MM.1S (cell line): Measurements from ENCODE around the gene NAGK.

ENCODE experiments used
- DNase-seq: peaks from one replicate; pipeline ENCODE4 v3.0.0-alpha.2; 2015
- H2AFZ ChIP-seq: fragments of 300-600 bp; sonication (generic); 2 replicates; pipeline ENCODE4 v1.6.0; 2016; ENCODE audit warnings: antibody characterized with exemption, low read length
- H3F3A ChIP-seq: fragments of 300-600 bp; sonication (generic); 2 replicates; pipeline ENCODE4 v1.6.1; 2016; ENCODE audit warnings: mild to moderate bottlenecking, antibody characterized with exemption, low read length, moderate library complexity, mixed read lengths; ENCODE audit not compliant: insufficient read depth
- H3K27ac ChIP-seq: fragments of 300-600 bp; sonication (generic); 2 replicates; pipeline ENCODE4 v1.5.1; 2016; ENCODE audit warnings: mild to moderate bottlenecking, low read length
- H3K27me3 ChIP-seq: fragments of 300-600 bp; sonication (generic); replicated peaks from 2 replicates; pipeline ENCODE4 v1.6.0; 2016; ENCODE audit warnings: low read length; ENCODE audit not compliant: insufficient read depth
- H3K36me3 ChIP-seq: fragments of 300-600 bp; sonication (generic); replicated peaks from 2 replicates; pipeline ENCODE4 v1.6.1; 2016; ENCODE audit warnings: mild to moderate bottlenecking, low read length, mixed read lengths; ENCODE audit not compliant: insufficient read depth
- H3K4me1 ChIP-seq: fragments of 300-600 bp; sonication (generic); 2 replicates; pipeline ENCODE4 v1.6.1; 2016; ENCODE audit warnings: low read length, mixed read lengths
- H3K4me2 ChIP-seq: fragments of 300-600 bp; sonication (generic); 2 replicates; pipeline ENCODE4 v1.6.0; 2016; ENCODE audit warnings: low read depth, low read length
- H3K4me3 ChIP-seq: fragments of 300-600 bp; sonication (generic); 2 replicates; pipeline ENCODE4 v1.5.1; 2016; ENCODE audit warnings: low read length, mixed read lengths
- H3K79me2 ChIP-seq: fragments of 300-600 bp; sonication (generic); 2 replicates; pipeline ENCODE4 v1.6.1; 2016; ENCODE audit warnings: mixed run types, low read length, mixed read lengths
- H3K9ac ChIP-seq: fragments of 300-600 bp; sonication (generic); 2 replicates; pipeline ENCODE4 v1.6.1; 2016; ENCODE audit warnings: low read length, mixed read lengths
- H3K9me2 ChIP-seq: fragments of 300-600 bp; sonication (generic); replicated peaks from 2 replicates; pipeline ENCODE4 v1.6.1; 2016; ENCODE audit warnings: mild to moderate bottlenecking, low read length, mixed read lengths; ENCODE audit not compliant: insufficient read depth
- H3K9me3 ChIP-seq: fragments of 300-600 bp; sonication (generic); replicated peaks from 2 replicates; pipeline ENCODE4 v1.6.1; 2016; ENCODE audit warnings: mild to moderate bottlenecking, low read length, mixed read lengths; ENCODE audit not compliant: insufficient read depth
- H4K20me1 ChIP-seq: fragments of 300-600 bp; sonication (generic); 2 replicates; pipeline ENCODE4 v1.6.1; 2016; ENCODE audit warnings: mild to moderate bottlenecking, low read length, moderate library complexity, mixed read lengths; ENCODE audit not compliant: insufficient read depth
- EZH2 ChIP-seq: fragments of 300-600 bp; sonication (generic); optimal IDR thresholded peaks from 2 replicates; pipeline ENCODE3; 2017; ENCODE audit warnings: low read depth, mild to moderate bottlenecking, antibody characterized with exemption, low read length, mixed read lengths
- EZH2phosphoT487 ChIP-seq: fragments of 300-600 bp; sonication (generic); IDR thresholded peaks from 2 replicates; pipeline ENCODE4 v1.6.1; 2018; ENCODE audit warnings: antibody characterized with exemption, low read length
- TF ChIP-seq, protein P1 (sequence below): fragments of 300-600 bp; sonication (generic); IDR thresholded peaks from 2 replicates; pipeline ENCODE4 v1.5.1; 2016; ENCODE audit warnings: antibody characterized with exemption, low read length, mixed read lengths

Gene NAGK

DNA sequence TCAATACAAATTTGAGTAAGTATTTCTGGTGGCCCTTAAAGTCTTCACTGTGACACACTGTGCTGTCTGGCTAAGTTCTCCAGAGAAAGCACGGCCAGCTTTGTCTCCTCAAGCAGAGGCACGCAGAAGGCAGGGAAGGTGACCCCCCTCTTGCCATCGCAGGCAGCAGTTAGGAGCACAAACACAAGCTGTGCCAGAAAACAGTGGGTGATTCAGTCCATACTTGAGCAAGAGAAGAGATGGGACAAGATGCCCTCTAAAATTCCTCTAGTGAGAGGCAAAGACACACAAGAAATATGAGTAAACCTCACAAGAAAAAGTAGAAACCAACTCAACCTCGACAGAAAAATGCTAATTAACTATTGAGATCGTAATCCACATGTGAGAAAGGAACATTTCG, 51.7 kb downstream of the NAGK start:
- Histone ChIP-seq H3K36me3 (peaks cover 2% of the 10 kb centered on the region; the same call in 1 of the 2 replicates), H3F3A (no peaks in the 10 kb centered on the region), H4K20me1 (no peaks in the 10 kb centered on the region; the same call in 1 of the 2 replicates), H2AFZ (no peak overlapping the region), H3K9ac (no peak overlapping the region), H3K9me2 (no peaks in the 10 kb centered on the region), H3K4me1 (no peaks in the 10 kb centered on the region), H3K27me3 (no peaks in the 10 kb centered on the region), H3K27ac (no peak overlapping the region), H3K4me3 (no peak overlapping the region), H3K79me2 (0 out of 2 replicates have a peak, but pooled peaks cover 2% of the 10 kb centered on the region), H3K4me2 (no peak overlapping the region), H3K9me3 (no peaks in the 10 kb centered on the region)
- TF ChIP-seq EZH2, result no peak
- no peak for TF ChIP-seq EZH2phosphoT487
- TF ChIP-seq, protein P1, sequence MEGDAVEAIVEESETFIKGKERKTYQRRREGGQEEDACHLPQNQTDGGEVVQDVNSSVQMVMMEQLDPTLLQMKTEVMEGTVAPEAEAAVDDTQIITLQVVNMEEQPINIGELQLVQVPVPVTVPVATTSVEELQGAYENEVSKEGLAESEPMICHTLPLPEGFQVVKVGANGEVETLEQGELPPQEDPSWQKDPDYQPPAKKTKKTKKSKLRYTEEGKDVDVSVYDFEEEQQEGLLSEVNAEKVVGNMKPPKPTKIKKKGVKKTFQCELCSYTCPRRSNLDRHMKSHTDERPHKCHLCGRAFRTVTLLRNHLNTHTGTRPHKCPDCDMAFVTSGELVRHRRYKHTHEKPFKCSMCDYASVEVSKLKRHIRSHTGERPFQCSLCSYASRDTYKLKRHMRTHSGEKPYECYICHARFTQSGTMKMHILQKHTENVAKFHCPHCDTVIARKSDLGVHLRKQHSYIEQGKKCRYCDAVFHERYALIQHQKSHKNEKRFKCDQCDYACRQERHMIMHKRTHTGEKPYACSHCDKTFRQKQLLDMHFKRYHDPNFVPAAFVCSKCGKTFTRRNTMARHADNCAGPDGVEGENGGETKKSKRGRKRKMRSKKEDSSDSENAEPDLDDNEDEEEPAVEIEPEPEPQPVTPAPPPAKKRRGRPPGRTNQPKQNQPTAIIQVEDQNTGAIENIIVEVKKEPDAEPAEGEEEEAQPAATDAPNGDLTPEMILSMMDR, result no peak
- no peak for DNase-seq

DNA sequence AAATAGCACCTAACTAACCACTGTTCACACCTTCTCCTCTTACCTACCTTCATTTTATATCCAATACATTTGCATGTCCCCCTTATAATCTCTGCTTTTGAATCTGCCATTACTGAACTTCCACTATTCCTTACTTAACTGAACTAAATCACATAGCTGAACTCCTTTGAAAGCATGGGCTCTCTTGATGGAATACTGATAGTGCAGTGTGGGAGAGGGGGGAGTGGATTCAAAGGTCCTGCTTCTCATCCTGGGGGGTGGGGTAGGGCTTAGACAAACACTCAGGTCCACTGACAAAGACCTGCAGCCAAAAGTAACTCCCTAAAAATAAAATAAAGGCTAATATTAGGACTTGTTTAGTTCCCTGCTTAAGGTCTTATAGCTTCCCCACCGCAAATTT, 53.0 kb downstream of the NAGK start:
- H3K36me3 ChIP-seq, result peaks cover 2% of the 10 kb centered on the region; the same call in 1 of the 2 replicates
- H3K9me3 ChIP-seq, result no peaks in the 10 kb centered on the region
- no peak overlapping the region for H3K4me2 ChIP-seq
- peaks cover 11% of the 10 kb centered on the region for H3K79me2 ChIP-seq
- DNase-seq, result no peak
- H3K27ac ChIP-seq, result no peak overlapping the region
- no peaks in the 10 kb centered on the region for H3K9me2 ChIP-seq
- H3K27me3 ChIP-seq, result no peaks in the 10 kb centered on the region
- H2AFZ ChIP-seq, result no peak overlapping the region
- no peak for TF ChIP-seq EZH2
- no peak for TF ChIP-seq EZH2phosphoT487
- TF ChIP-seq, protein P1, result no peak
- no peak overlapping the region for H3K4me3 ChIP-seq
- no peaks in the 10 kb centered on the region for H3K4me1 ChIP-seq
- H3K9ac ChIP-seq, result no peak overlapping the region
- H3F3A ChIP-seq, result no peaks in the 10 kb centered on the region
- H4K20me1 ChIP-seq, result no peaks in the 10 kb centered on the region; the same call in 1 of the 2 replicates

DNA sequence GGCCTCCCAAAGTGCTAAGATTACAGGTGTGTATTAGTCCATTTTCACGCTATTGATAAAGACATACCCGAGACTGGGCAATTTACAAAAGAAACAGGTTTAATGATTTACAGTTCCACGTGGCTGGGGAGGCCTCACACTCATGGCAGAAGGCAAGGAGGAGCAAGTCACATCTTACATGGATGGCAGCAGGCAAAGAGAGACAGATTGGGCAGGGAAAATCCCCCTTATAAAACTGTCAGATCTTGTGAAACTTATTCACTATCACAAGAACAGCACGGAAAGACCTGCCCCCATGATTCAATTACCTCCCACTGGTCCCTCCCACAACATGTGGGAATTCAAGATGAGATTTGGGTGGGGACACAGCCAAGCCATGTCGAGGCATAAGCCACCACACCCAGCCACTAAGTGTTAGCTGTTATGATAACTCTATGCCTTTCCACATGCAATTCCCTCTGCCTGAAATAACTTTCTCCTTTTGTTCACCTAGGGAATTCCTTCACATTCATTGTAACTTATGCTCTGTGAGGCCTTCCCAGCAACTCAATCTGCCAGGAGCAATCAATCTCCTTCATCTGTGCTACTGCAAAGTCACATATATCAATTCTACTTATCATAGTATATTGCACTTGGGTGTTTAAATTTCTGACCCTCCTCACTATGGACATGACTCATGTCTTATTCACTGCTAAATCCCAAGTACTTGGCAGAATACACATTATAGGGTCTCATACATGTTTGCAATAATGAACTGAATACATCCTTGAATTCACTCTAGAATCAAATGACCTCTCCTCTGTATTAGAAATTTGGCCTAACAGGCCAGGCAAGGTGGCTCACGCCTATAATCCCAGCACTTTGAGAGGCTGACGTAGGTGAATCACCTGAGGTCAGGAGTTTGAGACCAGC, 54.2 kb downstream of the NAGK start:
- Histone ChIP-seq H3K4me2 (no peak overlapping the region), H3K27me3 (no peaks in the 10 kb centered on the region), H3K4me1 (no peaks in the 10 kb centered on the region), H3K27ac (no peak overlapping the region), H3F3A (no peaks in the 10 kb centered on the region), H2AFZ (no peak overlapping the region), H3K9me2 (no peaks in the 10 kb centered on the region), H3K4me3 (no peak overlapping the region), H3K9ac (no peak overlapping the region), H3K79me2 (peaks cover 22% of the 10 kb centered on the region), H3K36me3 (peaks cover 2% of the 10 kb centered on the region; the same call in 1 of the 2 replicates), H3K9me3 (no peaks in the 10 kb centered on the region), H4K20me1 (no peaks in the 10 kb centered on the region)
- TF ChIP-seq EZH2 (no peak), EZH2phosphoT487 (no peak)
- TF ChIP-seq, protein P1, result no peak
- DNase-seq, result no peak
